IMR-90 (cell line): Measurements from ENCODE around the gene RBM42. TPM values are rescaled to one million over a fixed set of nuclear protein-coding genes. Genes with fewer than 3 reads are reported as not detected.

ENCODE experiments used
- polyA plus RNA-seq, 3 experiments: library from polyadenylated mRNA; depleted of rRNA; stranded (reverse); fragments of >200 nt; gene quantifications; 2 replicates each; pipeline ENCODE4 v1.2.3, GENCODE V29; 2012; ENCODE audit warnings: low replicate concordance in 1 of 3
- total RNA-seq: library from RNA; depleted of rRNA; stranded (reverse); fragments of >200 nt; gene quantifications from 2 replicates; pipeline ENCODE4 v1.2.3, GENCODE V29; 2012; rRNA removed

RBM42 gene
- total and polyA plus RNA-seq, 2 of the 4 experiments (the other 2 are of a cell fraction), result 19.0 to 41.5 TPM

Other genes with a start within 250 kb of the RBM42 start
- gene FFAR2, start 180.8 kb upstream of the RBM42 start, total RNA-seq, result not detected in 2 replicates
- not detected in 2 replicates for gene FFAR2, start 180.8 kb upstream of the RBM42 start, polyA plus RNA-seq (2012; rRNA removed)
- gene KRTDAP, start 138.6 kb upstream of the RBM42 start, total RNA-seq, result not detected in 2 replicates
- not detected in 2 replicates for gene KRTDAP, start 138.6 kb upstream of the RBM42 start, polyA plus RNA-seq (2012; rRNA removed)
- 0.28 and 0.36 TPM in 2 replicates for gene DMKN, start 115.4 kb upstream of the RBM42 start, total RNA-seq
- gene DMKN, start 115.4 kb upstream of the RBM42 start, polyA plus RNA-seq (2012; rRNA removed), result 2.2 and 2.4 TPM in 2 replicates
- gene SBSN, start 100.7 kb upstream of the RBM42 start, total RNA-seq, result 0.56 and 0.72 TPM in 2 replicates
- gene SBSN, start 100.7 kb upstream of the RBM42 start, polyA plus RNA-seq (2012; rRNA removed), result 6.4 and 6.9 TPM in 2 replicates
- not detected in 2 replicates for gene GAPDHS, start 95.6 kb upstream of the RBM42 start, total RNA-seq
- gene GAPDHS, start 95.6 kb upstream of the RBM42 start, polyA plus RNA-seq (2012; rRNA removed), result not detected in 2 replicates
- 59.2 and 67.6 TPM in 2 replicates for gene TMEM147, start 83.4 kb upstream of the RBM42 start, total RNA-seq
- 108 and 132 TPM in 2 replicates for gene TMEM147, start 83.4 kb upstream of the RBM42 start, polyA plus RNA-seq (2012; rRNA removed)
- gene ATP4A, start 65.4 kb upstream of the RBM42 start, total RNA-seq, result not detected in 2 replicates
- gene ATP4A, start 65.4 kb upstream of the RBM42 start, polyA plus RNA-seq (2012; rRNA removed), result not detected in 2 replicates
- gene PMIS2, start 42.9 kb upstream of the RBM42 start, total RNA-seq, result not detected in 2 replicates
- gene PMIS2, start 42.9 kb upstream of the RBM42 start, polyA plus RNA-seq (2012; rRNA removed), result not detected in 2 replicates
- gene HAUS5, start 16.3 kb upstream of the RBM42 start, total RNA-seq, result 3.1 and 3.4 TPM in 2 replicates
- gene HAUS5, start 16.3 kb upstream of the RBM42 start, polyA plus RNA-seq (2012; rRNA removed), result 6.2 and 6.4 TPM in 2 replicates
- 0.28 TPM in 1 of 2 replicates, not detected in the other for gene ETV2, start 12.7 kb downstream of the RBM42 start, total RNA-seq
- gene ETV2, start 12.7 kb downstream of the RBM42 start, polyA plus RNA-seq (2012; rRNA removed), result 1.2 and 1.4 TPM in 2 replicates
- gene COX6B1, start 19.3 kb downstream of the RBM42 start, total RNA-seq, result 913 and 983 TPM in 2 replicates
- gene COX6B1, start 19.3 kb downstream of the RBM42 start, polyA plus RNA-seq (2012; rRNA removed), result 824 and 914 TPM in 2 replicates
- not detected in 2 replicates for gene UPK1A, start 37.5 kb downstream of the RBM42 start, total RNA-seq
- gene UPK1A, start 37.5 kb downstream of the RBM42 start, polyA plus RNA-seq (2012; rRNA removed), result 0.20 and 0.21 TPM in 2 replicates
- not detected in 2 replicates for gene ZBTB32, start 75.5 kb downstream of the RBM42 start, total RNA-seq
- not detected in 2 replicates for gene ZBTB32, start 75.5 kb downstream of the RBM42 start, polyA plus RNA-seq (2012; rRNA removed)
- gene KMT2B, start 89.0 kb downstream of the RBM42 start, total RNA-seq, result 1.9 and 3.0 TPM in 2 replicates
- 27.5 and 30.7 TPM in 2 replicates for gene KMT2B, start 89.0 kb downstream of the RBM42 start, polyA plus RNA-seq (2012; rRNA removed)
- gene IGFLR1, start 113.4 kb downstream of the RBM42 start, total RNA-seq, result 0.72 and 2.8 TPM in 2 replicates
- 2.7 and 3.8 TPM in 2 replicates for gene IGFLR1, start 113.4 kb downstream of the RBM42 start, polyA plus RNA-seq (2012; rRNA removed)
- 6.1 and 8.1 TPM in 2 replicates for gene U2AF1L4, start 116.4 kb downstream of the RBM42 start, total RNA-seq
- gene U2AF1L4, start 116.4 kb downstream of the RBM42 start, polyA plus RNA-seq (2012; rRNA removed), result 15.0 and 15.6 TPM in 2 replicates
- gene PSENEN, start 116.6 kb downstream of the RBM42 start, total RNA-seq, result 8.6 and 9.0 TPM in 2 replicates
- gene PSENEN, start 116.6 kb downstream of the RBM42 start, polyA plus RNA-seq (2012; rRNA removed), result 47.0 and 59.1 TPM in 2 replicates
- 12.7 and 12.8 TPM in 2 replicates for gene LIN37, start 119.5 kb downstream of the RBM42 start, total RNA-seq
- 17.2 and 23.1 TPM in 2 replicates for gene LIN37, start 119.5 kb downstream of the RBM42 start, polyA plus RNA-seq (2012; rRNA removed)
- 5.7 and 6.9 TPM in 2 replicates for gene HSPB6, start 128.0 kb downstream of the RBM42 start, total RNA-seq
- gene HSPB6, start 128.0 kb downstream of the RBM42 start, polyA plus RNA-seq (2012; rRNA removed), result 188 and 206 TPM in 2 replicates
- 3.3 and 5.4 TPM in 2 replicates for gene PROSER3, start 129.1 kb downstream of the RBM42 start, total RNA-seq
- 17.9 and 21.8 TPM in 2 replicates for gene PROSER3, start 129.1 kb downstream of the RBM42 start, polyA plus RNA-seq (2012; rRNA removed)
- gene ARHGAP33, start 146.5 kb downstream of the RBM42 start, total RNA-seq, result 0.28 and 0.72 TPM in 2 replicates
- 11.9 and 16.3 TPM in 2 replicates for gene ARHGAP33, start 146.5 kb downstream of the RBM42 start, polyA plus RNA-seq (2012; rRNA removed)
- gene PRODH2, start 183.8 kb downstream of the RBM42 start, total RNA-seq, result not detected in 2 replicates
- not detected in 2 replicates for gene PRODH2, start 183.8 kb downstream of the RBM42 start, polyA plus RNA-seq (2012; rRNA removed)
- not detected in 2 replicates for gene NPHS1, start 223.5 kb downstream of the RBM42 start, total RNA-seq
- gene NPHS1, start 223.5 kb downstream of the RBM42 start, polyA plus RNA-seq (2012; rRNA removed), result not detected in 2 replicates
- gene KIRREL2, start 227.9 kb downstream of the RBM42 start, total RNA-seq, result not detected in 2 replicates
- gene KIRREL2, start 227.9 kb downstream of the RBM42 start, polyA plus RNA-seq (2012; rRNA removed), result 0.04 TPM in 1 of 2 replicates, not detected in the other
- 4.7 and 6.7 TPM in 2 replicates for gene APLP1, start 239.5 kb downstream of the RBM42 start, total RNA-seq
- 41.0 and 44.3 TPM in 2 replicates for gene APLP1, start 239.5 kb downstream of the RBM42 start, polyA plus RNA-seq (2012; rRNA removed)